HCT116 (cell line): ENCODE measurements around the gene RGS7. TPM values are rescaled to one million over a fixed set of nuclear protein-coding genes. Genes with fewer than 3 reads are reported as not detected.

ENCODE experiments used
- ATAC-seq: fragments of 200-7000 bp; cut with Tn5 transposase; 2 replicates; pipeline ENCODE4 v1.9.1; 2020; ENCODE audit warnings: mild to moderate bottlenecking, moderate library complexity
- BruUV-seq: library from RNA; stranded (reverse); fragments of 400-500 nt; replicated peaks from 2 replicates; lab custom pipeline; 2021; lab: Mats Ljungman, UMichigan
- CTCF ChIA-PET: fragments of 300-600 bp; sonication (Branson Sonifier 250); formaldehyde crosslinking; loops from one replicate; lab custom pipeline; 2021; ENCODE audit warnings: antibody characterized with exemption; lab: Charles Lee
- POLR2A ChIA-PET: fragments of 300-600, 350-600 bp; sonication (Branson Sonifier 250); formaldehyde crosslinking; loops from one replicate; lab custom pipeline; 2021; ENCODE audit warnings: antibody characterized with exemption; lab: Charles Lee
- RAD21 ChIA-PET, 2 experiments: fragments of 300-600 bp; sonication (Branson Sonifier 250); formaldehyde crosslinking; loops; one replicate each; lab custom pipeline; 2023; ENCODE audit warnings: low total read pairs in 2 of 2; ENCODE audit not compliant: uncharacterized antibody in 2 of 2, unreplicated experiment in 2 of 2, low non-redundant PET in 1 of 2; lab: Charles Lee
- DNase-seq: peaks from one replicate; pipeline ENCODE4 v3.0.0-alpha.2; 2010; ENCODE audit warnings: low read depth, low spot score
- H2AFZ ChIP-seq: fragments of 200-600 bp; shearing (Covaris generic), sonication (generic); 2 replicates; pipeline ENCODE4 v1.6.1; 2017; ENCODE audit warnings: low read depth, mixed run types, mixed read lengths, antibody characterized with exemption, low read length; ENCODE audit not compliant: poor library complexity, severe bottlenecking
- H3K27ac ChIP-seq: 2 replicates; pipeline ENCODE4 v1.5.1; 2012; ENCODE audit warnings: low read depth, low read length
- H3K27me3 ChIP-seq: fragments of 200-600 bp; sonication (generic); 2 replicates; pipeline ENCODE4 v1.6.1; 2016; ENCODE audit warnings: mixed run types, low read length, mixed read lengths; ENCODE audit not compliant: insufficient read depth
- H3K36me3 ChIP-seq, 2 experiments: fragments of 200-500 bp in 1 of 2; fragments of 200-600 bp in 1 of 2; sonication (Bioruptor generic) in 1 of 2; sonication (generic) in 1 of 2; 2 replicates each; pipeline versions ENCODE4 v1.5.1 to v1.6.1; 2014 to 2016; ENCODE audit warnings: low read length in 2 of 2, inconsistent platforms in 1 of 2, mixed read lengths in 1 of 2, mixed run types in 1 of 2; ENCODE audit not compliant: insufficient read depth in 2 of 2, control insufficient read depth in 1 of 2
- H3K4me1 ChIP-seq, 2 experiments: fragments of 200-600 bp in 1 of 2; sonication (generic) in 1 of 2; 2 replicates each; pipeline versions ENCODE4 v1.5.1 to v1.6.1; 2012 to 2017; ENCODE audit warnings: low read length in 2 of 2, inconsistent platforms in 1 of 2, mild to moderate bottlenecking in 1 of 2, mixed read lengths in 1 of 2, mixed run types in 1 of 2, moderate library complexity in 1 of 2; ENCODE audit not compliant: insufficient read depth in 2 of 2, control insufficient read depth in 1 of 2
- H3K4me2 ChIP-seq: fragments of 200-600 bp; sonication (generic); 2 replicates; pipeline ENCODE4 v1.6.1; 2017; ENCODE audit warnings: mixed run types, low read length, mixed read lengths
- H3K4me3 ChIP-seq, 2 experiments: fragments of 200-600 bp in 1 of 2; sonication (generic) in 1 of 2; replicated peaks in 1 of 2; 2 replicates each; pipeline ENCODE4 v1.5.1; 2011 to 2016; ENCODE audit warnings: low read length in 2 of 2, control low read depth in 1 of 2, low read depth in 1 of 2, mild to moderate bottlenecking in 1 of 2, mixed read lengths in 1 of 2, mixed run types in 1 of 2
- H3K79me2 ChIP-seq: fragments of 200-600 bp; sonication (generic); 2 replicates; pipeline ENCODE4 v1.6.1; 2017; ENCODE audit warnings: mild to moderate bottlenecking, mixed run types, low read length, moderate library complexity, mixed read lengths; ENCODE audit not compliant: insufficient read depth
- H3K9ac ChIP-seq: fragments of 200-600 bp; sonication (generic); 2 replicates; pipeline ENCODE4 v1.6.1; 2016; ENCODE audit warnings: low read length, mixed read lengths
- H3K9me2 ChIP-seq: fragments of 200-600 bp; sonication (generic), shearing (Covaris generic); 2 replicates; pipeline ENCODE4 v1.6.1; 2017; ENCODE audit warnings: mixed run types, mild to moderate bottlenecking, moderate library complexity; ENCODE audit not compliant: insufficient read depth
- H3K9me3 ChIP-seq, 2 experiments: fragments of 200-500 bp in 1 of 2; fragments of 200-600 bp in 1 of 2; sonication (Bioruptor generic) in 1 of 2; sonication (generic) in 1 of 2; 2 replicates each; pipeline ENCODE4 v1.6.1; 2014 to 2017; ENCODE audit warnings: low read length in 2 of 2, mixed read lengths in 2 of 2, inconsistent platforms in 1 of 2, low read depth in 1 of 2, mild to moderate bottlenecking in 1 of 2, mixed run types in 1 of 2, moderate library complexity in 1 of 2; ENCODE audit not compliant: control insufficient read depth in 1 of 2, insufficient read depth in 1 of 2
- H4K20me1 ChIP-seq: fragments of 200-600 bp; sonication (generic), shearing (Covaris generic); 2 replicates; pipeline ENCODE4 v1.6.1; 2017; ENCODE audit warnings: mixed run types, mild to moderate bottlenecking, moderate library complexity; ENCODE audit not compliant: insufficient read depth
- ATF3 ChIP-seq: IDR thresholded peaks from 2 replicates; pipeline ENCODE4 v1.6.1; 2012
- CEBPB ChIP-seq: IDR thresholded peaks from 2 replicates; pipeline ENCODE4 v1.6.1; 2012; ENCODE audit warnings: low read depth
- CTCF ChIP-seq, 3 experiments: fragments of 200-600 bp in 1 of 3; sonication (generic) in 1 of 3; IDR thresholded peaks in 2 of 3; conservative IDR thresholded peaks in 1 of 3; 2 replicates each; pipeline ENCODE4 v1.5.1; 2012 to 2017; ENCODE audit warnings: low read depth in 2 of 3, low read length in 2 of 3, antibody characterized with exemption in 1 of 3, borderline replicate concordance in 1 of 3, control low read depth in 1 of 3, mild to moderate bottlenecking in 1 of 3, mixed read lengths in 1 of 3, mixed run types in 1 of 3, moderate library complexity in 1 of 3; ENCODE audit not compliant: insufficient read depth in 1 of 3
- EGR1 ChIP-seq: IDR thresholded peaks from 2 replicates; pipeline ENCODE4 v1.6.1; 2012; ENCODE audit warnings: low read depth
- ELF1 ChIP-seq: IDR thresholded peaks from 2 replicates; pipeline ENCODE4 v1.6.1; 2012; ENCODE audit warnings: low read depth, borderline replicate concordance
- EZH2 ChIP-seq: fragments of 200-600 bp; sonication (generic); IDR thresholded peaks from 2 replicates; pipeline ENCODE4 v1.6.1; 2017; ENCODE audit warnings: antibody characterized with exemption, mixed run types
- JUND ChIP-seq: IDR thresholded peaks from 2 replicates; pipeline ENCODE4 v1.6.1; 2012
- MAX ChIP-seq: IDR thresholded peaks from 2 replicates; pipeline ENCODE4 v1.6.1; 2012
- POLR2A ChIP-seq: IDR thresholded peaks from 2 replicates; pipeline ENCODE4 v1.7.0; 2011; ENCODE audit warnings: borderline replicate concordance; ENCODE audit not compliant: insufficient read depth, insufficient read length; ENCODE audit errors: extremely low read depth
- SIN3A ChIP-seq: IDR thresholded peaks from 2 replicates; pipeline ENCODE4 v1.6.1; 2012; ENCODE audit warnings: low read depth
- SP1 ChIP-seq: IDR thresholded peaks from 2 replicates; pipeline ENCODE4 v1.6.1; 2012; ENCODE audit warnings: low read depth
- TCF7L2 ChIP-seq: IDR thresholded peaks from 2 replicates; pipeline ENCODE4 v1.7.0; 2011; ENCODE audit warnings: borderline replicate concordance, inconsistent platforms; ENCODE audit not compliant: insufficient read depth, insufficient read length; ENCODE audit errors: extremely low read depth
- ZBTB33 ChIP-seq: IDR thresholded peaks from 2 replicates; pipeline ENCODE4 v1.6.1; 2011; ENCODE audit warnings: mild to moderate bottlenecking, low read length, moderate library complexity; ENCODE audit not compliant: insufficient replicate concordance; ENCODE audit errors: extremely low read depth
- ZFX ChIP-seq: fragments of 450-650 bp; IDR thresholded peaks from 2 replicates; pipeline ENCODE4 v1.6.1; 2017
- intact Hi-C: fragments of 100-400 bp; cut with micrococcal nuclease; formaldehyde crosslinking; loops from 2 replicates; pipeline ENCODE4 v1.10.0; 2022
- total RNA-seq: library from RNA; stranded (reverse); gene quantifications from one replicate; pipeline ENCODE4 v1.2.1, GENCODE V29; 2021; ENCODE audit not compliant: unreplicated experiment

Gene RGS7
- total RNA-seq, 1 experiment from 2014 or later, result not detected

- RAD21 ChIA-PET, result no interaction called here
- Histone ChIP-seq H3K4me1 (no peaks in the 10 kb centered on the region), H3K9me3 (peaks cover 3 to 17% of the 10 kb centered on the region in 2 experiments; a peak in 2 of 4 replicates), H3K79me2 (no peaks in the 10 kb centered on the region), H3K9ac (no peak overlapping the region), H3K27me3 (no peaks in the 10 kb centered on the region), H3K4me2 (no peak overlapping the region), H3K36me3 (no peaks in the 10 kb centered on the region), H3K27ac (no peak overlapping the region), H4K20me1 (no peaks in the 10 kb centered on the region), H3K4me3 (no peak overlapping the region), H3K9me2 (no peaks in the 10 kb centered on the region), H2AFZ (no peak overlapping the region)
- no peak for TF ChIP-seq SIN3A
- TF ChIP-seq TCF7L2, result no peak
- no peak for TF ChIP-seq ATF3
- no peak for TF ChIP-seq ZFX
- no peak for TF ChIP-seq SP1
- no peak for TF ChIP-seq EZH2
- no peak for TF ChIP-seq JUND
- TF ChIP-seq ZBTB33, result no peak
- DNase-seq (no peak), ATAC-seq (no peak)
- intact Hi-C loops, result no loop called here
- no TSS peak for BruUV-seq
- POLR2A ChIA-PET, result no interaction called here
- CTCF ChIA-PET, result no interaction called here
Measured at GRCh38 chr1:240811256-240811655, 545.7 kb downstream of the RGS7 start.

- peaks cover 3 to 19% of the 10 kb centered on the region in 2 experiments; a peak in 2 of 4 replicates for H3K9me3 ChIP-seq
- POLR2A ChIA-PET, result no interaction called here
Measured at GRCh38 chr1:240808381-240808780, 548.6 kb downstream of the RGS7 start.

More at GRCh38 chr1:240808381-240808780, 548.6 kb downstream of the RGS7 start:
- H3K27me3 ChIP-seq, result no peaks in the 10 kb centered on the region
- RAD21 ChIA-PET, result no interaction called here
- H3K27ac ChIP-seq, result no peak overlapping the region
- H3K79me2 ChIP-seq, result no peaks in the 10 kb centered on the region
- H4K20me1 ChIP-seq, result no peaks in the 10 kb centered on the region
- no peak overlapping the region for H3K4me3 ChIP-seq
- H3K36me3 ChIP-seq, result no peaks in the 10 kb centered on the region
- H3K4me1 ChIP-seq, result no peaks in the 10 kb centered on the region
- ATAC-seq, result no peak
- CTCF ChIA-PET, result no interaction called here
- no peaks in the 10 kb centered on the region for H3K9me2 ChIP-seq
- no TSS peak for BruUV-seq
- no peak for DNase-seq
- TF ChIP-seq SP1, result no peak
- no peak for TF ChIP-seq POLR2A
- TF ChIP-seq CTCF (IDR thresholded peaks at IDR 0.05 in 2 of 3, conservative IDR thresholded peaks at IDR 0.05 in 1 of 3; ENCODE audit: borderline replicate concordance in 1 of 3, insufficient read depth in 1 of 3, low read depth in 2 of 3, low read length in 2 of 3), result no peak
- no peak for TF ChIP-seq ELF1
- TF ChIP-seq EGR1, result no peak
- TF ChIP-seq MAX, result no peak
- no peak for TF ChIP-seq CEBPB
- TF ChIP-seq, all 23 proteins: peak for 0
- intact Hi-C loops, result no loop called here
- no peak overlapping the region for H3K4me2 ChIP-seq
- no peak overlapping the region for H2AFZ ChIP-seq
- no peak overlapping the region for H3K9ac ChIP-seq
